HepG2 (cell line): ENCODE measurements around the gene CAGE1. TPM values are rescaled to one million over a fixed set of nuclear protein-coding genes. Genes with fewer than 3 reads are reported as not detected.

Source experiments
- FOSL2 ChIP-seq: sonication (generic); formaldehyde crosslinking; IDR thresholded peaks from 2 replicates; pipeline ENCODE4 v1.4.0; 2020; ENCODE audit warnings: missing genetic modification reagents
- GTF2F1 ChIP-seq: fragments of 150-350 bp; IDR thresholded peaks from 2 replicates; pipeline ENCODE4 v1.6.1; 2014; ENCODE audit warnings: low read length
- HNRNPLL ChIP-seq: fragments of 200-400 bp; formaldehyde crosslinking; IDR thresholded peaks from 2 replicates; pipeline ENCODE4 v1.6.1; 2017; ENCODE audit warnings: mild to moderate bottlenecking, low read depth, low read length; ENCODE audit not compliant: poor library complexity, severe bottlenecking
- MAF1 ChIP-seq: sonication (generic); formaldehyde crosslinking; IDR thresholded peaks from 2 replicates; pipeline ENCODE4 v1.5.0; 2020; ENCODE audit warnings: missing genetic modification reagents, borderline replicate concordance
- NFKBIZ ChIP-seq: IDR thresholded peaks from 2 replicates; pipeline ENCODE4 v1.6.1; 2018; ENCODE audit warnings: missing genetic modification reagents, missing compliant biosample characterization
- PRDM10 ChIP-seq: sonication (generic); formaldehyde crosslinking; IDR thresholded peaks from 2 replicates; pipeline ENCODE4 v1.4.0; 2020; ENCODE audit warnings: low read depth, missing genetic modification reagents
- REPIN1 ChIP-seq: sonication (generic); formaldehyde crosslinking; IDR thresholded peaks from 2 replicates; pipeline ENCODE4 v1.8.0; 2022; ENCODE audit warnings: missing genetic modification reagents, low read depth, mild to moderate bottlenecking, borderline replicate concordance
- SETDB1 ChIP-seq: sonication (generic); formaldehyde crosslinking; IDR thresholded peaks from 2 replicates; pipeline ENCODE4 v1.5.1; 2020; ENCODE audit warnings: missing genetic modification reagents, mild to moderate bottlenecking, borderline replicate concordance
- SSRP1 ChIP-seq: IDR thresholded peaks from 2 replicates; pipeline ENCODE4 v1.6.1; 2016; ENCODE audit warnings: control low read depth
- XRCC5 ChIP-seq: fragments of 200-400 bp; formaldehyde crosslinking; optimal IDR thresholded peaks from 2 replicates; pipeline ENCODE3; 2017; ENCODE audit warnings: mild to moderate bottlenecking, low read length
- YEATS4 ChIP-seq: sonication (generic); formaldehyde crosslinking; IDR thresholded peaks from 2 replicates; pipeline ENCODE4 v1.4.0; 2020; ENCODE audit warnings: missing genetic modification reagents, borderline replicate concordance
- ZFP41 ChIP-seq: sonication (generic); formaldehyde crosslinking; IDR thresholded peaks from 2 replicates; pipeline ENCODE4 v1.4.0; 2020; ENCODE audit warnings: mild to moderate bottlenecking, missing genetic modification reagents, borderline replicate concordance
- ZMYM4 ChIP-seq: sonication (generic); formaldehyde crosslinking; IDR thresholded peaks from 2 replicates; pipeline ENCODE4 v1.8.1; 2023; ENCODE audit warnings: mild to moderate bottlenecking, missing genetic modification reagents
- ZNF10 ChIP-seq: sonication (generic); formaldehyde crosslinking; IDR thresholded peaks from 2 replicates; pipeline ENCODE4 v1.4.0; 2020; ENCODE audit warnings: mild to moderate bottlenecking, low read depth, missing genetic modification reagents, borderline replicate concordance
- ZNF124 ChIP-seq: sonication (generic); formaldehyde crosslinking; IDR thresholded peaks from 2 replicates; pipeline ENCODE4 v1.4.0; 2020; ENCODE audit warnings: missing genetic modification reagents
- ZNF160 ChIP-seq: sonication (generic); formaldehyde crosslinking; IDR thresholded peaks from 2 replicates; pipeline ENCODE4 v1.8.0; 2022; ENCODE audit warnings: mild to moderate bottlenecking, inconsistent platforms, missing genetic modification reagents
- ZNF20 ChIP-seq: sonication (generic); formaldehyde crosslinking; IDR thresholded peaks from 2 replicates; pipeline ENCODE4 v1.4.0; 2020; ENCODE audit warnings: mild to moderate bottlenecking, moderate library complexity, missing genetic modification reagents
- ZNF34 ChIP-seq: sonication (generic); formaldehyde crosslinking; IDR thresholded peaks from 2 replicates; pipeline ENCODE4 v1.4.0; 2020; ENCODE audit warnings: mild to moderate bottlenecking, missing genetic modification reagents, borderline replicate concordance
- ZNF644 ChIP-seq: IDR thresholded peaks from 2 replicates; pipeline ENCODE4 v1.6.1; 2016; ENCODE audit warnings: low read depth
- ZNF710 ChIP-seq: sonication (generic); formaldehyde crosslinking; IDR thresholded peaks from 2 replicates; pipeline ENCODE4 v1.5.0; 2020; ENCODE audit warnings: mild to moderate bottlenecking, missing genetic modification reagents, borderline replicate concordance
- polyA plus RNA-seq, 8 experiments: library from polyadenylated mRNA; depleted of rRNA in 3 of 8; stranded (reverse) in 7 of 8; unstranded in 1 of 8; fragments of >200 nt; fragmentation: Illumina TruSeq in 4 of 8; extraction: Trizol in 4 of 8; gene quantifications; 2 replicates each; pipeline versions ENCODE4 v1.2.1 to v1.2.3, GENCODE V29; 2011 to 2016; ENCODE audit warnings: low read depth in 4 of 8, missing spikeins in 1 of 8, mixed read lengths in 1 of 8; ENCODE audit not compliant: insufficient read depth in 1 of 8
- total RNA-seq, 5 experiments: library from RNA; depleted of rRNA; stranded (reverse); fragments of >200 nt; fragmentation: Illumina TruSeq; extraction: Trizol; gene quantifications; 2 replicates each; pipeline ENCODE4 v1.2.3, GENCODE V29; 2016; ENCODE audit warnings: low read depth in 1 of 5
- TF ChIP-seq, protein P1 (sequence below): sonication (generic); formaldehyde crosslinking; IDR thresholded peaks from 2 replicates; pipeline ENCODE4 v1.4.0; 2020; ENCODE audit warnings: missing genetic modification reagents
- TF ChIP-seq, protein P2 (sequence below): sonication (generic); formaldehyde crosslinking; IDR thresholded peaks from 2 replicates; pipeline ENCODE4 v1.4.0; 2020; ENCODE audit warnings: mild to moderate bottlenecking, missing genetic modification reagents

The CAGE1 gene
- total and polyA plus RNA-seq, 2 of the 13 experiments (the other 11 are each of a cell fraction or from before 2014, with no cell fraction given), result 0.03 to 0.15 TPM

DNA sequence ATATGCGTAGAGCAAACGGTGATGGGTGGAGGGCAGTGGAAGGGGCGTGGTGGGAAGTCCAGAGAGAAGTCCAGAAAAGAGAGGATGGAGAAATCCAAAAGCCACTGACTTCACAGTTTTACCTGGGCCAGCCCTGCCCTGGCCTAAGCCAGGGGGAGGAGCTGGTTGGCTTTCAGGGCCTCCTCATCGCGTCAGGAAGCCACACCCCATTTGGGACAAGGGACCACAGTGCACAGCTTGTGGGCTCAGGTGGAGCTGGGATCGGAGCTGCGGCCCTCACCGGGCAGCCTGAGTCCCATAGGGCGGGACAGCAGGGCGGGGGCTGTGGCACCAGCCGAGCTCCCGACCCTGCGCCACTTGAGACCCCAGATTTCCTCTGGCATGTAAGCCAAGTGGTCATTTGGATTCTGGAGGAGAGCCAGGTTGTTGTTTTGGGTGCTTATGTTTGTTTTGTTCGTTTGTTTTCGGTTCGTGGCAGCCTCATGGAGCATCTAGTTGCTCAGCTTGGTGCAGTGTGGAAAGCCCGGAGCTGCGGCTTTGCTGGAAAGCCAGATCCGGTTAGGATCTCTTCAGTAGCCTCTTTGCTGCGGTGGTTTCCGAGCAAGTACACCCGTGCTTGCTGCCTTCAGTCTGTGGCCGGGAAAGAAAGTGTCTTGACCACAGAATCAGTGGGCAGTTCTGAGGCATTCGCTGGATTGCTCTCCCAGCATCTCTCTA, 42.3 kb upstream of the CAGE1 start (continued):
- TF ChIP-seq MAF1 (no peak), ZNF20 (CRISPR knock-in tag) (0 out of 2 replicates have a peak, but pooled peaks have one; percentile 56), ZNF10 (CRISPR knock-in tag) (no peak), XRCC5 (peak; percentile 62), ZNF34 (CRISPR knock-in tag) (0 out of 2 replicates have a peak, but pooled peaks have one; percentile 57), ZNF710 (0 out of 2 replicates have a peak, but pooled peaks have one; percentile 47), SETDB1 (CRISPR knock-in tag) (0 out of 2 replicates have a peak, but pooled peaks have one; percentile 9), NFKBIZ (CRISPR knock-in tag) (no peak), ZNF160 (CRISPR knock-in tag) (0 out of 2 replicates have a peak, but pooled peaks have one; percentile 5), FOSL2 (CRISPR knock-in tag) (peak; percentile 36; the same call in 1 of the 2 replicates), GTF2F1 (no peak), ZFP41 (CRISPR knock-in tag) (no peak), REPIN1 (no peak), ZNF124 (CRISPR knock-in tag) (peak; percentile 41; the same call in 1 of the 2 replicates), HNRNPLL (peak; percentile 33), PRDM10 (CRISPR knock-in tag) (0 out of 2 replicates have a peak, but pooled peaks have one; percentile 11), ZMYM4 (CRISPR knock-in tag) (peak; percentile 41; the same call in 1 of the 2 replicates), YEATS4 (CRISPR knock-in tag) (peak; percentile 28; the same call in 1 of the 2 replicates), SSRP1 (CRISPR knock-in tag) (0 out of 2 replicates have a peak, but pooled peaks have one; percentile 53), ZNF644 (CRISPR knock-in tag) (0 out of 2 replicates have a peak, but pooled peaks have one; percentile 8)
- TF ChIP-seq, protein P1, sequence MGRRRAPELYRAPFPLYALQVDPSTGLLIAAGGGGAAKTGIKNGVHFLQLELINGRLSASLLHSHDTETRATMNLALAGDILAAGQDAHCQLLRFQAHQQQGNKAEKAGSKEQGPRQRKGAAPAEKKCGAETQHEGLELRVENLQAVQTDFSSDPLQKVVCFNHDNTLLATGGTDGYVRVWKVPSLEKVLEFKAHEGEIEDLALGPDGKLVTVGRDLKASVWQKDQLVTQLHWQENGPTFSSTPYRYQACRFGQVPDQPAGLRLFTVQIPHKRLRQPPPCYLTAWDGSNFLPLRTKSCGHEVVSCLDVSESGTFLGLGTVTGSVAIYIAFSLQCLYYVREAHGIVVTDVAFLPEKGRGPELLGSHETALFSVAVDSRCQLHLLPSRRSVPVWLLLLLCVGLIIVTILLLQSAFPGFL (CRISPR knock-in tag), result no peak
- TF ChIP-seq, protein P2, sequence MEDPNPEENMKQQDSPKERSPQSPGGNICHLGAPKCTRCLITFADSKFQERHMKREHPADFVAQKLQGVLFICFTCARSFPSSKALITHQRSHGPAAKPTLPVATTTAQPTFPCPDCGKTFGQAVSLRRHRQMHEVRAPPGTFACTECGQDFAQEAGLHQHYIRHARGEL (CRISPR knock-in tag), result 0 out of 2 replicates have a peak, but pooled peaks have one; percentile 32
